ENCODE results near the gene PLD4. TPM values are rescaled to one million over a fixed set of nuclear protein-coding genes. Genes with fewer than 3 reads are reported as not detected.

The PLD4 gene
- total and polyA plus RNA-seq, 4 donors = 12.9 to 32.6 (median 27.8) TPM

DNA sequence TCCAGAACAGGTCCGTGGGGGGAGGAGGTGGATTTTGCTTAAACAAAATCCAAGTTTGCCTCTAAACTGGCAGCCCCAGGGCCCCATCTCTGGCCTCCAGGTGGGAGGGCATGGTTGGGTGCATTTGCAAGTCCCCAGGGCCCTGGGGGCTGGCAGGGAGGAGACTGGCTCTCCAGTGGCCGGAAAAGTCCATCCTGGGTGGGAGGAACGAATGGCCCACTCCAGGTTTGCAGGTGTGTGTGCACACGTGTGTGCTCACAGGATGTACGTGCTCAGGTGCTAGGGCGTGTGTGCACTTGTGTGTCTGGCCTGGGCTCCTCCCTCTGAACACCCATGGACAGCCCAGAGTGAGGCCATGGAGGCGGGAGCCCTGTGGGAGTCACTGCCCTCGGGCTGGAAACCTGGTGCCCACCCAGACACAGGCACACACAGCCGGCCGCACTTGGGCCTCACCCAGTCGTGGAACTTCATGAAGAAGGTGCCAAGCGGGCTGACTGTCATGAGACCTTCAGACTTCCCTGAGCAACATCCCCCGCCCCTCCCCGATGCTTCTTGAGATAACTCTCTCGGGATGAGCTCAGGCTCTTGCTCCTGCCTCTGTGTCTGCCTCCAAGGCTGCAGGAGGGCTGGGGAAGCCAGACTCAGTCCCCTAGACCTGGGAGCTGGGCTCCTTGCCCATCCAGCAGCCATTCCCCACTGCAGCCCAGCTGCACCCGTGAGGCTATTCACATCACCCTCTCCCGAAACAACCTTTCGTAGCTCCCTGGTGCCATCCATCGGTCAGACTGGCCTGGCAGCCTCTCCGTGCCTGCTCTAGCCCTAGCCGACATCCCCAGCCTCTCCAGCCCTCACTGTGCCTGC, 44.1 kb downstream of the PLD4 start:
- H3K36me3 ChIP-seq (ENCODE audit: control insufficient read depth, insufficient read depth, low read length) = peaks cover 2% of the 10 kb centered on the region
- H3K4me1 ChIP-seq (ENCODE audit: control insufficient read depth, insufficient read depth, low read length) = peaks cover 38% of the 10 kb centered on the region
- no peak overlapping the region for H3K27ac ChIP-seq (ENCODE audit: low read depth, low read length)
- peak in 1 of 6 donors; percentile 30 for DNase-seq (ENCODE audit: low read depth in 4 of 6, low spot score in 6 of 6)
- H3K27me3 ChIP-seq (ENCODE audit: control insufficient read depth, insufficient read depth, low read length) = peaks cover 11% of the 10 kb centered on the region
- H3K4me3 ChIP-seq (ENCODE audit: low read depth, low read length) = no peak overlapping the region
- 71% methylated on average over 21 of the region's 21 CpGs for WGBS (ENCODE audit: insufficient coverage)
- no peaks in the 10 kb centered on the region for H3K9me3 ChIP-seq (ENCODE audit: control insufficient read depth, insufficient read depth, low read length)

DNA sequence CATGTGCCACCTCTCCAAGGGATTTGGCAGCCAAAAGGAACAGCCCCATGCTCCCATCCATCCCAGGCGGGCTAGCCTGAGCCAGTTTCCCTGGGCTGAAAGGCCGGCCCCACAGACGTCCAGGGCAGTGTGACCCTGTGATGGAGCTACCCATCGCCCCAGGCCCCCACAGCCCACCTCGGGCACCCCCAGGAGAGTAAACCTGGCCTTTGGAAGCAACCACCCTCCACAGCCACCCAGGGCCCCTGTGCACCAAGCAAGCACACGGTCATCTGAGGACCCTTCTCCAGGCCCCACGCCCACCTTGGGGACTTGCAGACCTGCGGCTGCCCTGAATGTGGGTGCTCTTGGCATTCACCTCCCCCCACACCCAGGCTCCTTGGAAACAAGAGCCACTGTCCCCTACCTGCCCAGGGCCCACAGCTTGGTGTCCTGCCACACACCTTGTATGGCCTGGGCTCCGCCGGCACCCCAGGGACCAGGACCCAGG, 45.1 kb downstream of the PLD4 start:
- Histone ChIP-seq H3K4me1 (ENCODE audit: control insufficient read depth, insufficient read depth, low read length) (peaks cover 44% of the 10 kb centered on the region), H3K27me3 (ENCODE audit: control insufficient read depth, insufficient read depth, low read length) (peaks cover 11% of the 10 kb centered on the region), H3K4me3 (ENCODE audit: low read depth, low read length) (no peak overlapping the region), H3K9me3 (ENCODE audit: control insufficient read depth, insufficient read depth, low read length) (no peaks in the 10 kb centered on the region), H3K27ac (ENCODE audit: low read depth, low read length) (no peak overlapping the region), H3K36me3 (ENCODE audit: control insufficient read depth, insufficient read depth, low read length) (peaks cover 2% of the 10 kb centered on the region)
- no peak for DNase-seq (ENCODE audit: low read depth in 4 of 6, low spot score in 6 of 6)
- WGBS (ENCODE audit: insufficient coverage) = 83% methylated on average over 10 of the region's 10 CpGs

DNA sequence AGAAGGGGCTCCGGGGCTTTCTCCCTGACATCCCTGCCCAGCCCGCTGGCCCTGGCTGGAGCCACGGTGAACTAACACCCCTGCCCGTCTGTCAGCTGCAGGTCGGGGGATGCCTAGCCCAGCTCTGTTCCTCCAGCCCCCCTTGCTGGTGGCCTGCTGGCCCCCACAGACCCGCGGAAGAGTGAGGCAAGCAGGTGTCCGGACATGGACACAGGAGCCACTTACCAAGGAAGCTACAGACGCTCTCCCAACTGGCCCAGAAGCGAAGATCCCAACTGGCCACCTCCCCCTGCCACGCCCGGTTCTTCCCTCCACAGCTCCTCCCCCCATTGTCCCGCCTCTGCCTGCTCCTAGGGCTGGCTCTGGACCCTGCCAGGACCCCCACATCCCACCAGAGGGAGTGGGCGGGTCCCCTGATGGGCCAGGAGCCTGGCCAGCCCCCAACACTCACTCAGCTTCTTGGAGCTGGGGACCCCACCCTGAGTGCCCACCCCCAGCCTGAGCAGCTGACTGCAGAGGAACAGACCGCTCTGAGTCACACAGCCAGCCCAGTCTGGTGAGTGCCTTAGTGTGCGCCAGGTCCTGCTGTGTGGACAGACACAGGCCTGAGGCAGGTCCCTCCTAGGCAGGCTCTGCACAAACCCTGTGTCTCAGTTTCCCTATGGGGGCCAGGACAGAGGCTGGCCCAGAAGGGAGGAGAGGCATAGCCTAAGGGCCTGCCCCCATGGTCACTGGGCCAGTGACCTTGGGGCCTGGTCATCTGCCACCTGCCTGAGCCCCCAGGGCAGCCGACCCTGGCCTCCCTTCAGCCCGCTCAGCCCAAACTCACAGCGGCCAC, 45.8 kb downstream of the PLD4 start:
- Histone ChIP-seq H3K4me3 (ENCODE audit: low read depth, low read length) (no peak overlapping the region), H3K4me1 (ENCODE audit: control insufficient read depth, insufficient read depth, low read length) (peaks cover 44% of the 10 kb centered on the region), H3K36me3 (ENCODE audit: control insufficient read depth, insufficient read depth, low read length) (peaks cover 6% of the 10 kb centered on the region)

DNA sequence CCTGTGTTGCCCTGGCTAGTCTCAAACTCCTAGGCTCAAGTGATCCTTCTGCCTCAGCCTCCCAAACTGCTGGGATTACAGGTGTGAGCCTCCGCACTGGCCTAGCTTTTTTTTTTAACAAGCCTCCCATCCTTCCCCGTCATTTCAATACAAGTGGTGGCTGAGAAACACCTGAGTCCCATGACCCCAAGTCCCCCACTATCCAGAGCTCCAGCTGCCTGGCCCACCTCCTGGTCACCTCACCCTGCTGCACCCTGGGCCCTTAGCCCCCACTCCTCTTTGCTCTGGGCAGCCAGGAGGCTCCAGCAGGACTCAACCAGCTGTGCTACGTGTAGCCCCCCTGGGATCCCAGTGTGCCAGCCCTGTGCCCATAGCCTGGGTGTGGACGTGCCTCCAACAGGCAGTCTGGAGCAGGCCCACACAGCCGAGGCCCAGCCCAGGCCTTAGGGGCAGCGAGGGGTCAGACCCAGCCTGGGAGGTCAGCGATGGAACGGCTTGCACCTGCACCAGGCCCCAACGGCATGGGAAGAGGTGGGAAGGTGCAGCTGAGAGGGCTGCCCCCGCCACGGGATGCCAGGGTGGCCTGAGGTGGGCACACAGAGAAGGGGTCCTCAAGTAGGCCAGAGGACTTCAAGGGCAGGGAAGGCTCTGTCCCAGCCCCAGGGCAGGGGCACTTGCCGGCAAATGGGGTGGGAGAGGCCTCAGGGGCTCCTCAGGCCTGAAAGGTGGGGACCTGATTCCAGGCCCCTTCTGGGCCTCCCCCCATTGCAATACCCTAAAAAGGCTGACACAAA, 47.0 kb downstream of the PLD4 start:
- Histone ChIP-seq H3K4me3 (ENCODE audit: low read depth, low read length) (no peak overlapping the region), H3K9me3 (ENCODE audit: control insufficient read depth, insufficient read depth, low read length) (no peaks in the 10 kb centered on the region), H3K36me3 (ENCODE audit: control insufficient read depth, insufficient read depth, low read length) (peaks cover 8% of the 10 kb centered on the region), H3K27ac (ENCODE audit: low read depth, low read length) (no peak overlapping the region), H3K27me3 (ENCODE audit: control insufficient read depth, insufficient read depth, low read length) (peaks cover 11% of the 10 kb centered on the region), H3K4me1 (ENCODE audit: control insufficient read depth, insufficient read depth, low read length) (peaks cover 56% of the 10 kb centered on the region)
- WGBS (ENCODE audit: insufficient coverage) = 88% methylated on average over 12 of the region's 12 CpGs
- DNase-seq (ENCODE audit: low read depth in 4 of 6, low spot score in 6 of 6) = no peak

More for the DNA sequence above, 45.8 kb downstream of the PLD4 start:
- Histone ChIP-seq H3K27me3 (ENCODE audit: control insufficient read depth, insufficient read depth, low read length) (peaks cover 11% of the 10 kb centered on the region), H3K9me3 (ENCODE audit: control insufficient read depth, insufficient read depth, low read length) (no peaks in the 10 kb centered on the region), H3K27ac (ENCODE audit: low read depth, low read length) (no peak overlapping the region)
- peak in 1 of 6 donors; percentile 63 for DNase-seq (ENCODE audit: low read depth in 4 of 6, low spot score in 6 of 6)
- WGBS (ENCODE audit: insufficient coverage) = 58% methylated on average over 19 of the region's 19 CpGs

DNA sequence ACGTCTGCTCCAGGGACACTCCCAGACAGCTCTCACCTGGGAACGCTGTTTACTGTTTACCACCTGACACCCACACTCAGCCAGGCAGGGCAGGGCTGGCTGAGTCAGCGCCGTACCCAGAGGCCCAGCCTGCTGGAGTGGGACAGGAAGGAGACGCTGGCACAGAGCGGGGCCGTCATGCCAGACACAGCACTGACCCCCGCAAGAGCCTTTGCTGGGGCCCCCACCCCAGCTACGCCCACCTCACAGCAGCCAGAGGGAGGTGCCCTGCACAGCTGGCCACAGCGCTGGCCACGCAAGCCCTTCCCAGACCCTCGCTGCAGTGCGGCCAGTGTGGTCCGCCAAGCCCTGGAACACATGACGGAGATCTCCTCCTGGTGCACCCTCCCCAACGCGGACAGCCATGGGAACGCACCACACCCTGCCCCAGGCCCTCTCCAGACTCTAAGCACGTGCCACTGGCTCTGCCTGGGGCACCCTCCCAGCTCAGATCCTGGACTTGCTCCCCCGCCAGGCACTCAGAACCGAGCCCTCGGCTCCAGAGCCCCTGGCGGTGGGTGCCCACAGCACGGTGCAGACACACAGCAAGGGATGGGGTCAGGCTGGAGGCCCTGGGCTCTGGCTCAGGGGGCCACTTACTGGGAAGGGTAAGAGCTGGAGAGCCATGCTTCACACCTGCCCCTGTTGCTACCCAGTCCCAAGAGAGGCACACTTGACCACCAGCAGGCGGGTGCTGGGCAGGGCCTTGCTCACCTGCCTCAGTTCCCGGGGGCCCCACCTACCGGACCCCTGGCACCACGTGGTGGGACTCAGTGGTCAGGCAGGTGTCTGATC, 47.8 kb downstream of the PLD4 start:
- H3K27ac ChIP-seq (ENCODE audit: low read depth, low read length) = peak overlapping the region; percentile 47
- WGBS (ENCODE audit: insufficient coverage) = 81% methylated on average over 28 of the region's 28 CpGs
- H3K9me3 ChIP-seq (ENCODE audit: control insufficient read depth, insufficient read depth, low read length) = no peaks in the 10 kb centered on the region
- H3K4me3 ChIP-seq (ENCODE audit: low read depth, low read length) = no peak overlapping the region
- peaks cover 16% of the 10 kb centered on the region for H3K27me3 ChIP-seq (ENCODE audit: control insufficient read depth, insufficient read depth, low read length)
- peaks cover 8% of the 10 kb centered on the region for H3K36me3 ChIP-seq (ENCODE audit: control insufficient read depth, insufficient read depth, low read length)
- no peak for DNase-seq (ENCODE audit: low read depth in 4 of 6, low spot score in 6 of 6)
- H3K4me1 ChIP-seq (ENCODE audit: control insufficient read depth, insufficient read depth, low read length) = peaks cover 59% of the 10 kb centered on the region

DNA sequence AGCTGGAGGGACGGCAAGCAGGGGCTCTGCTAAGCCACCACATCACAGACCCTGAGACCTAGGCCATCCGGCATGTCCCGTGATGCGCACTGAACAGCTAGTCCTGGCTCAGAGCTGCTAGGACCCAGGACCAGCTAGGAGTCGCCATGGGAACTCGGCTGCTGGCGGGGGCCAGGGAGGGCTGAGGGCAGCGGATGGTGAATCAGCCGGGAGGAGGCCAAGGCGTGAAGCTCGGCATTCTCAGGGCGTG, 48.4 kb downstream of the PLD4 start:
- H3K36me3 ChIP-seq (ENCODE audit: control insufficient read depth, insufficient read depth, low read length) = peaks cover 8% of the 10 kb centered on the region
- peak overlapping the region; percentile 47 for H3K27ac ChIP-seq (ENCODE audit: low read depth, low read length)
- no peak for DNase-seq (ENCODE audit: low read depth in 4 of 6, low spot score in 6 of 6)
- 48% methylated on average over 12 of the region's 12 CpGs for WGBS (ENCODE audit: insufficient coverage)
- no peaks in the 10 kb centered on the region for H3K9me3 ChIP-seq (ENCODE audit: control insufficient read depth, insufficient read depth, low read length)
- peaks cover 57% of the 10 kb centered on the region for H3K4me1 ChIP-seq (ENCODE audit: control insufficient read depth, insufficient read depth, low read length)
- peaks cover 11% of the 10 kb centered on the region for H3K27me3 ChIP-seq (ENCODE audit: control insufficient read depth, insufficient read depth, low read length)
- H3K4me3 ChIP-seq (ENCODE audit: low read depth, low read length) = no peak overlapping the region

DNA sequence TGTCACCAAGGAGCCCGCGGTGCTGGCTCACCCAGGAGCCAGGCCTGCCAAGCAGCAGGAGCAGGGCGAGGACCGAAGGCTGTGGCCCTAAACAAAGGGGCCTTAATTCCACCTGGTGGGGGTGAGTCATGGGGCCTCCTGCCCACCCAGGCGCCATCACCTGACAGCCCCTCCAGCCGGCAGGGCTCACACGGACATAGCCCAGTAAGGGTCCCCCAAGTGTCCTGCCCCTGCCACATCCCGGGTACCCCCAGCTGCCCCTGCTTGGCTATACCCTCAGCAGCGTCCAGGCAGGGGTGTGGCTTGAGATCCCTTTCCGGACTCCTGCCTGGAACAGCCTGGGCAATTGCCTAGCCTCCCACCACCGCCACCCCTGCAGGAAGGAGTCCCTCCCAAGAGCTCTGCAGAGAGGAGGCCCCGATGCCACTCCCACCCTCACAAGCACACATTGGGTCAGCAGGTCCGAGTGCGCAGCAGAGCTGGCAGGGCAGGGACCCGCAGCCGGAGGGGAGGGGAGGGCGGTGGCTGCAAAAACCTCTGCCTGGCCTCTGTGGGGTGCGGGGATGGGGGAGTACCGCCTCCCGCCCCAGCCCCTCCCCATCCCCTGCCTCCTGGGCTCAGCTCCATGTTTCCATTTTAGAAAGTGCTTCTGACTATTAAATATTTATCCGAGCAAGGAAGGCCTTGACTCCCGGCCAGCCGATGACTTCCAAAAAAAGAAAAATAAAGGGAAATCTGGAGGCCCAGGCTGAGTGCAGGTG, 48.9 kb downstream of the PLD4 start:
- no peaks in the 10 kb centered on the region for H3K9me3 ChIP-seq (ENCODE audit: control insufficient read depth, insufficient read depth, low read length)
- peaks cover 9% of the 10 kb centered on the region for H3K27me3 ChIP-seq (ENCODE audit: control insufficient read depth, insufficient read depth, low read length)
- H3K4me1 ChIP-seq (ENCODE audit: control insufficient read depth, insufficient read depth, low read length) = peaks cover 54% of the 10 kb centered on the region
- H3K4me3 ChIP-seq (ENCODE audit: low read depth, low read length) = no peak overlapping the region
- no peak for DNase-seq (ENCODE audit: low read depth in 4 of 6, low spot score in 6 of 6)
- H3K36me3 ChIP-seq (ENCODE audit: control insufficient read depth, insufficient read depth, low read length) = peaks cover 8% of the 10 kb centered on the region
- 47% methylated on average over 16 of the region's 23 CpGs for WGBS (ENCODE audit: insufficient coverage)
- H3K27ac ChIP-seq (ENCODE audit: low read depth, low read length) = peak overlapping the region; percentile 47

DNA sequence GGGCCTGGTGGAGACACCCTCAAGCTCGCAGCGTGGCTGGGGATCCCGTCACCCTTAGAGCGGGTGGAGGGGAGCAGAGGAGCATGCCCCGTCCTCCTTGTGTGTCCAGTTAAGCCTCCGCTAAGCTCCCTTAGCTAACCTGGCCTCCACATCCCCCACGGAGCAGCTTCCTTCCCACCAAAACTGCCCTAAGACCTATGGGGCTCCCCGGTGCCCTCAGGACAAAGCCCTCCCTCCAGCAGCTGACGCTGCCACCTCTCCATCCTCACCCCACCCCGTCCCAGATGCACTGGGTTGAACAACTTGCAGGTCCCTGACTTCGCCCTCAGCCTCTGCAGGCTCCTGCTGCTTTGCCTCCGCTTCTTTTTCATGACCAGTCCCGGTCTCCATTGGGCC, 49.5 kb downstream of the PLD4 start:
- H3K4me3 ChIP-seq (ENCODE audit: low read depth, low read length) = no peak overlapping the region
- H3K27me3 ChIP-seq (ENCODE audit: control insufficient read depth, insufficient read depth, low read length) = peaks cover 9% of the 10 kb centered on the region
- 74% methylated on average over 12 of the region's 13 CpGs for WGBS (ENCODE audit: insufficient coverage)
- H3K36me3 ChIP-seq (ENCODE audit: control insufficient read depth, insufficient read depth, low read length) = peaks cover 8% of the 10 kb centered on the region
- H3K4me1 ChIP-seq (ENCODE audit: control insufficient read depth, insufficient read depth, low read length) = peaks cover 53% of the 10 kb centered on the region
- no peaks in the 10 kb centered on the region for H3K9me3 ChIP-seq (ENCODE audit: control insufficient read depth, insufficient read depth, low read length)
- H3K27ac ChIP-seq (ENCODE audit: low read depth, low read length) = no peak overlapping the region
- DNase-seq (ENCODE audit: low read depth in 4 of 6, low spot score in 6 of 6) = no peak
